ENCODE data around the gene DNAJC25. TPM values are rescaled to one million over a fixed set of nuclear protein-coding genes. Genes with fewer than 3 reads are reported as not detected.

Gene DNAJC25
- total and polyA plus RNA-seq, 2 experiments from 2014 or later = 8.4 to 8.9 TPM

GRCh38 chr9:111661802-111662521 lies 30.8 kb downstream of the DNAJC25 start (continued):
- TF ChIP-seq ZNF462 (CRISPR knock-in tag; IDR thresholded peaks at IDR 0.05) (no peak), POLR2AphosphoS5 (IDR thresholded peaks at IDR 0.05; ENCODE audit: low read depth) (no peak), ETS1 (IDR thresholded peaks at IDR 0.05) (no peak), STAT1 (IDR thresholded peaks at IDR 0.05; ENCODE audit: unreplicated experiment) (no peak), EZH2phosphoT487 (IDR thresholded peaks at IDR 0.05; ENCODE audit: unreplicated experiment) (no peak), EZH2 (IDR thresholded peaks at IDR 0.05; ENCODE audit: low read depth, unreplicated experiment) (no peak), ZNF114 (CRISPR knock-in tag; IDR thresholded peaks at IDR 0.05) (no peak), NANOG (IDR thresholded peaks at IDR 0.05; ENCODE audit: borderline replicate concordance) (no peak), JUNB (IDR thresholded peaks at IDR 0.05; ENCODE audit: unreplicated experiment) (no peak), CREB1 (CRISPR knock-in tag; IDR thresholded peaks at IDR 0.05; ENCODE audit: low read depth) (no peak), REST (IDR thresholded peaks at IDR 0.05; ENCODE audit: unreplicated experiment) (no peak), ZNF331 (CRISPR knock-in tag; IDR thresholded peaks at IDR 0.05; ENCODE audit: low read depth) (no peak)

Measured in GM23338 (cell line).